NCI-H82 treated with DMSO at 0.1 percent for 48 hours (cell line): ENCODE results near the gene MAP4K5.

ENCODE experiments used
- DNase-seq: peaks from one replicate; lab custom pipeline; 2025; ENCODE audit not compliant: unreplicated experiment; lab: John Stamatoyannopoulos, UW

The MAP4K5 gene

GRCh38 chr14:50479041-50479440 lies 53.3 kb downstream of the MAP4K5 start:
- no peak for DNase-seq

DNA sequence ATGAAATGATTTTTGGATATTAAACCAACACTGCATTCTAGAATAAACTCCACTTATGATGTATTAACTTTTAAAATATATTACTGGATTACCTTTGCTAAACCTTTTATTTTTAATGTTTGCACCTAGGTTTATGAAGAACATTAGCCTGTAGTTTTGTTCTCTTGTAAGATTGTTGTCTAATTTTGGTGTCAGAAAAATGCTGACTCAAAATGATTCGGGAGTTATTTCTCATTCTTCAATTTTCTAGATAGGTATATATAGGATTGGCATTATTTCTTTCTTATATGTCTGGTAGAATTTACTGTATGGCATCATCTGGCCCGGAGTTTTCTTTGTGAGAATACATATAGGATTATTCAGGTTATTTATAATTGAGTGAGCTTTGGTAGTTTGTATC lies 54.6 kb downstream of the MAP4K5 start:
- no peak for DNase-seq

GRCh38 chr14:50476134-50476533 lies 56.2 kb downstream of the MAP4K5 start:
- DNase-seq = no peak

- DNase-seq = no peak
Measured at GRCh38 chr14:50475460-50475859, 56.9 kb downstream of the MAP4K5 start.

GRCh38 chr14:50471838-50472465 lies 60.4 kb downstream of the MAP4K5 start:
- no peak for DNase-seq

DNA sequence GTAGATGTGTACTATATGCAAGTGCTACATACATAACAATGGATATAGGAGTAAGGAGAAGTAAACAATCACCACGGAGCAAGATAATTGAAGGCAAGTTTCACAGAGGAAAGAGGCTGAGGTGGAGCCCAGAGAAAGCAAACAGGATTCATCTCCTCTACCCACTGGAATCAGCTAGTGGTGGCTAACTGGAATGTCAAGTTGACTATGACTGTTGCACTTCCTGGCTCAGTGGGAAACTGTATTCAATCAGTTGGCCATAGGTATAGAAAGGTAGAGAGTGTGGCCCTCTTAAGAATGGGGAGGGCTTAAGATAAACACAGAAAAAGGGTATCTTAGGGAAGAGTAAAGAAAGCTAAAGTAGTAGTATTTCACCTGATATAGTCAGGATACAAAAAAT lies 62.4 kb downstream of the MAP4K5 start:
- no peak for DNase-seq

DNA sequence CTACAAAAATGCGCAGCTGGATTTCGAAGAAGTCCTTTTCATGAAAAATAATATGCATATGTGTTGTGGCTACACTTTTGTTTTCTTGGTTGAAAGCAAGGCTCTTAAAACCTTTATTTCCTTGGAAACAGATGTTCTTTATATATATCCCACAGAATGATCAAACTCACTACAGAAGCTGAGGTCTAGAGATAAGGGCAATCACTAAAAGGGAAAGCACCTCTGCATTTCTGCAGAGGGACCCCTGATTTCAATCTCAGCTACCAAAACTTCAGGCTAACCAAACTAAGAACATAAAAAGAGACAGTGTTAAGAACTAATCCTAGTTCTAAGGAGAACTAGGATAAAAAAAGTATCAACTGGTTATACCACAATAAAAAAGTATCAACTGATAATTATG lies 70.3 kb downstream of the MAP4K5 start:
- no peak for DNase-seq

DNA sequence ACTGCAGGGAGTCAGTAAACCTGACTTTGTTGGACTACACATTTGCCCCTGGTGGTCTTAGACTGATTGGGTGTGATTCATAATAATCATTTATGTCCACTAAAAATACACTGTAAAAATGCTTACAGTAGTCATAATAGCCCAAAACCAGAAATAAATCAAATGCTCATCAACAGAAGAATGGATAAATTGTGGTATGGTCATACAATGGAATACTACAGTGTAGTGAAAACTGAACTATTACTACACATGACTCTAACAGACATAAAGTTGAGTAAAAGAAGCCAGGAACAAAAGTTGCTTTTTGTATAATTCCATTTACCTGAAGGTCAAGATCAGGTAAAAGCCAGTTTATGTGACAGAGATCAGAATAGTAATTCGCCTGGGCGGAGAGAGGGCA lies 78.5 kb downstream of the MAP4K5 start:
- no peak for DNase-seq

DNA sequence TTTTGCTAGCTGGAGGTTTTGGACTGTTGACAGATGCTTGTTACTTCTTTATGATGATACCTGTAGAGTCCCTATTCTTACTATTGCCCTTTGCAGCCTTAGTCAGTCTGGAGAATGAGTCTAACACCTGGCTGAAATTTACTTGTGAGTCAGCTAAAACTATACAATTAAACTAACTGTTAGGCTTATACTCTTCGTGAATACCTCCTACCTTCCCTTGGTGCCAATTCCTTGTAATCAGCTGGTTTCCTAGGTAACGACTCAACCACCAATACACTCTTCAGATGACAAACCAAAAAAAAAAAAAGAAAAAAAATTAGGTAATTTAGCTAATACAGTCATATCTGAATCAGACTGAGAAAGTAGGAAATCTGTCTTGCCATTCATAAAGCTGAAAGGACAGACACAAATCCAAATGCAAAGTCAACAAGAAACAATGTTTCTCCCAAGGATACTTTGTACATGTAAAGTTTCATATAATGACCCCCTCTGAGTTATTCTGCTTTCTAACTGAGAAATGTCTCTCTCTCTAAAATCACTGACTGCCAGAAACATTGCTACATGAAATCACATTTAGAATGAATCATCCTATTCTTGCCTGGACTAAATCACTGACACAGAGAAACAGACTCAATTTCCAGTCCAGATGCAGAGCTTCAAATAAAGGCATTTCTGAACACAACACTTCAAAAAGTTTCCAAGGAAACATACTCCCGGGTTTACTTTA lies 79.2 kb downstream of the MAP4K5 start:
- no peak for DNase-seq

- DNase-seq = no peak
Measured at GRCh38 chr14:50452296-50452695, 80.1 kb downstream of the MAP4K5 start.

DNA sequence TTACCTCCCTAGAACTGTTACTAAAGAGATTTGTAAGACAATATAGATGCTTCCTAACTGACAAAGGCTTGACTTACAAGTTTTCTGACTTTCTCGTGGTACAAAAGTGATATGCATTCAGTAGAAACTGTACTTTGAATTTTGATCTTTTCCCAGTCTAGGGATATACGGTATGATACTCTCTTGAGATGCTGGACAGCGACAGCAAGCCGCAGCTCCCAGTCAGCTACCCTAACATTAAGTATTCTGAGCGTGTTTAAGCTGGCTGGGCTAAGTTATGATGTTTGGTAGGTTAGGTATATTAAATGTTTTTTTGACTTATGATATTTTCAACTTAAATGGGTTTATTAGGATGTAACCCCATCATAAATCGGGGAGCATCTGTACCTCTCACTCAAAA lies 80.5 kb downstream of the MAP4K5 start:
- no peak for DNase-seq

DNA sequence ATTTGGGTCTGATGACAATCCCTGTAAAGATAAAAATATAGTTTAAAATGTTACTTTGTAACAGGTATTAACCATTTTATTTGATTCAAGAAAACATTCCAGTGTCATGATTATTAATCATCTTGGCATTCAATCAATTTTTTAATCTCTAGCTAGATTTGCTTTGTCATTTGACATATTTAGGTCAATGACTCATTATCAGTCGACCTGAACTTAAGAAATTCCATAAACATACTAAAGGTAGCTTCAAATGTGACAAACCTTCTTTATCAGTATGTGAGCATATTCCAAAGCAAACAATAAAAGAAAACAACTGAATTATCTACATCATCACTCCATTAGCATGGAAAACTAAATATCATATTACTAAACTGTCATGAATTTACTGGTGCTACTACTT lies 84.9 kb downstream of the MAP4K5 start:
- no peak for DNase-seq

DNA sequence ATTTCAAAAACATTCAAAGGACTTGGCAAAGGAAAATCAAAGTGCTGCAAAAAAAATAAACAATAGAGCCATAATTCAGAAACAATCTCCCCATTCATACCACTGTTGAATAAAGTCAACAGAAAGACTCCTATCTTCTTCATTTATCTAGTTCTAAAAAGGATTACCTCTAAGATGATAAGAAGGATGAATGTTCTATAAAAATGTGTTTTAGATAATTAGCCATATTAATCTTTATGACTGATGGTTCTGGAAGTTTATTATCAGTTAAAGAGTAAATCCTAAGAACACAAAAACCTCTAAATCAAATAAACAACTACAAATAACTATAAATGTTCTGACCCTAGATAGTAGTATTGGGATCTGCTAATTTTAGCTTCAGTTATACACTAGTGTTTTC lies 97.8 kb downstream of the MAP4K5 start:
- DNase-seq = no peak

GRCh38 chr14:50432131-50432530 lies 100.2 kb downstream of the MAP4K5 start:
- DNase-seq = no peak

GRCh38 chr14:50425816-50426215 lies 106.6 kb downstream of the MAP4K5 start:
- DNase-seq = no peak

DNA sequence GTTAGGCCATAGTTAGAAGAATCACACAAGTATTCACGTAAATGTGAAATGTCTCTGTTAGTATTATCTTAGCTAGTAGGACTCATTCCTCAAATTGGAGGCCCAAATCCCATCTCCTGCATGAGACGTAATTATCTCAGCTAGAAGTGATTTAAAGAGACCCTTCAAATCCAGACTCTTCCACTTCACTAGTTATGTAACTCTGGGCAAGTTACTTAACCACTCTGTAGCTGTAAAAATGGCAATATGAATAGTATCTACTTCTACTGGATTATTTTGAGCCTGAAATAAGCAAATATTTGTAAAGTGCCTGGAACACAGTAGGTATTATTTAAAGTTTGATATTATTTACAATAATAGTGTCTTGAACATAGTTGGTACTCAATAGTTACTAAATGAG lies 107.3 kb downstream of the MAP4K5 start:
- DNase-seq = no peak

DNA sequence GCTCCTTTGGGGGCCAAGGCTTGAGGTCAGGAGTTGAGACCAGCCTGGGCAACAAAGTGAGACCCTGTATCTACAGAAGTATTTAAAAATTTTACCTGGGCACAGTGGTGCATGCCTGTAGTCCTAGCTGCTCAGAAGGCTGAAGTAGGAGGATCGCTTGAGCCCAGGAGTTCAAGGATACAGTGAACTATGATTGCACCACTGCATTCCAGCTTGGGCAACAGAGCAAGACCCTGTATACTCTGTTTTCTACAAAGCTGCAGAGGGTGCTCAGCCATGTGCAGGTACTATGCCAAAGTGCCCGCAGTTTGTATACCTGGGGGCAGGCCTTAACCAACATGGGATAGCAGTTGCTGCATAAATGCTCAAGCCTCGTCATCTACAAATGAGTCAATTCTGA lies 108.8 kb downstream of the MAP4K5 start:
- DNase-seq = no peak

DNA sequence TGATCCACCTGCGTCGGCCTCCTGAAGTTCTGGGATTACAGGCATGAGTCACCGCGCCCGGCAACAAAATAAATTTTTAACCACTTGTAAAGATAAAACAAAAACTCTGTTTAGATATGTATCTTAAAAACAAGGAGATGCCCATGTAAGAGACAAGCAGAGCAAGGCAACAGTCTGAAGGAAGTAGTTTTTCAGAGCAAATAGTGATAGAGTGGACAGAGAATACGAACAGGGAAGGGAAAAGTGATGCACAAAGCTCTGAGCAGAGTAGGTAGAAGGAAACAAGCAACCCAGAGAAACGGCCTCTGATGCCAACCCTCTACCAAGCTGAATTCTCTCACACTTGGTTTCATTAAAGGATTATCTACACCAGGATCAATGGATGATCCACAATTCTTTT lies 110.9 kb downstream of the MAP4K5 start:
- no peak for DNase-seq

DNA sequence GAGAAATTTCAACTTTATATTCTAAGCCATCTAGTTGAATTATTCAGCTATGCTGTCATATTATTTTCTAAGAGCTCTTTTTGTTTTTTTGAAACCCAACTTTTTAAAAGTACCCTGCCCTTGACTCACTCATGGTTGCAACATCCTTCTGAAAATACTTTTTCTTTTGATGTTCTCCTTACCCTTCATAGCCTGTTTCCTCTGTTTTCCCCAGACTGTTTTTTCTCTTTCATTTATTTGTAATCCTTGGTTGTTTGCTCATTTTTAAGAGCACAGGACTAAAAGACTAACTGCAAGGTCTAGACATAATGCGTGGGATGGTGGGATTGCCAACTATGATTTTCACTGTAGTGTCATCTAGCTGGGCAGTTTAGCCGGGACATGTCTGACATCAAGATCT lies 114.5 kb downstream of the MAP4K5 start:
- DNase-seq = no peak

- DNase-seq = no peak
Measured at GRCh38 chr14:50410921-50411320, 121.4 kb downstream of the MAP4K5 start.

DNA sequence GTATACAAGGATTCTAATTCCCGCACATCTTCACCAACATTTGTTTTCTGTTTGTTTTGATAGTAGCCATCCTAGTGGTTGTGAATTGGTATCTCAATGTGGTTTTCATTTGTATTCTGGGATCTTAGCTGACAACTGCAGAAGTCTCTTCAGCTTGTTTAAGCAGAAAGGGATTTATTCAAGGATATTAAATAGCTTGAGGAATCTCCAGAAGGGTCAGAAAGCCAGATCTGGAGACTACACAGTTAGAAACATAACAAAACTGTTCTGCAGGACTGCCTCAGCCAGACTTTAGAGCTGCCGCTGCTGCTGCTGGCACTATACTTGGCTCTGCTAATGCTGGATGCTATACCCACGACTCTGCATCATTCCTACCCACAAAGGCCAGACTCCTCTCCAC lies 122.3 kb downstream of the MAP4K5 start:
- DNase-seq = no peak

GRCh38 chr14:50407111-50407812 lies 125.1 kb downstream of the MAP4K5 start:
- no peak for DNase-seq
